Stimulated activated CD4-positive, alpha-beta T cell treated with anti-CD3 and anti-CD28 coated beads, Interleukin-1b, Interleukin-23, amount 100 ng/mL, for 48 hours (primary cell): ENCODE results near the gene UPK3BL2.
A peak's percentile ranks its signal among the peaks of the same experiment; 100 is the strongest.
"Not testable (repeated sequence)": the region's sequence is repeated elsewhere in the genome, so short reads cannot be mapped to it uniquely, and the experiment has no call there.

Experiments
- DNase-seq: peaks from one replicate; pipeline ENCODE4 v3.0.0-alpha.2; 2020

The UPK3BL2 gene

GRCh38 chr7:102493220-102493935 lies 50.1 kb downstream of the UPK3BL2 start:
- DNase-seq = not testable (repeated sequence)

- DNase-seq = peak; percentile 80
Measured at GRCh38 chr7:102490529-102491075, 52.9 kb downstream of the UPK3BL2 start.
